Astrocyte (in vitro differentiated cells and primary cell): ENCODE results near the gene FAM83E. TPM values are rescaled to one million over a fixed set of nuclear protein-coding genes. Genes with fewer than 3 reads are reported as not detected.

ENCODE experiments used
- DNase-seq: peaks from one replicate; pipeline ENCODE4 v3.0.0-alpha.2; 2010; ENCODE audit warnings: low read depth
- FAIRE-seq: peaks from 2 replicates; lab custom pipeline; 2011; peaks lifted over from hg19 to GRCh38; lab: Jason Lieb, UNC
- H2AFZ ChIP-seq: 2 replicates; pipeline ENCODE4 v1.6.0; 2012; ENCODE audit warnings: low read depth, low read length, inconsistent platforms
- H3K27ac ChIP-seq: 2 replicates; pipeline ENCODE4 v1.5.1; 2011; ENCODE audit warnings: low read depth, low read length, inconsistent platforms
- H3K27me3 ChIP-seq: 2 replicates; pipeline ENCODE4 v1.6.0; 2011; ENCODE audit warnings: low read length, inconsistent platforms; ENCODE audit not compliant: insufficient read depth
- H3K36me3 ChIP-seq: 2 replicates; pipeline ENCODE4 v1.5.1; 2011; ENCODE audit warnings: low read length, inconsistent platforms; ENCODE audit not compliant: insufficient read depth
- H3K4me1 ChIP-seq: 2 replicates; pipeline ENCODE4 v1.5.1; 2011; ENCODE audit warnings: low read length, inconsistent platforms; ENCODE audit not compliant: insufficient read depth
- H3K4me2 ChIP-seq: 2 replicates; pipeline ENCODE4 v1.6.0; 2012; ENCODE audit warnings: low read length, inconsistent platforms
- H3K4me3 ChIP-seq: 2 replicates; pipeline ENCODE4 v1.5.1; 2011; ENCODE audit warnings: low read depth, mild to moderate bottlenecking, low read length, inconsistent platforms; ENCODE audit not compliant: insufficient read depth
- H3K79me2 ChIP-seq: 2 replicates; pipeline ENCODE4 v1.6.0; 2012; ENCODE audit warnings: mild to moderate bottlenecking, low read length, inconsistent platforms; ENCODE audit not compliant: insufficient read depth
- H3K9ac ChIP-seq: 2 replicates; pipeline ENCODE4 v1.6.0; 2012; ENCODE audit warnings: mild to moderate bottlenecking, low read length, inconsistent platforms
- H3K9me3 ChIP-seq: 2 replicates; pipeline ENCODE4 v1.5.1; 2012; ENCODE audit warnings: low read depth, mild to moderate bottlenecking, low read length, inconsistent platforms; ENCODE audit not compliant: insufficient read depth
- H4K20me1 ChIP-seq: 2 replicates; pipeline ENCODE4 v1.6.0; 2012; ENCODE audit warnings: low read length, inconsistent platforms; ENCODE audit not compliant: insufficient read depth
- H3K27ac Mint-ChIP-seq: one replicate; pipeline ENCODE4 v1.8.0; 2021; ENCODE audit warnings: mild to moderate bottlenecking, mixed read lengths; ENCODE audit not compliant: unreplicated experiment
- H3K27me3 Mint-ChIP-seq: one replicate; pipeline ENCODE4 v1.8.0; 2021; ENCODE audit warnings: low read depth, mixed read lengths; ENCODE audit not compliant: unreplicated experiment
- H3K36me3 Mint-ChIP-seq: one replicate; pipeline ENCODE4 v1.8.0; 2021; ENCODE audit warnings: low read depth, mixed read lengths; ENCODE audit not compliant: unreplicated experiment
- H3K4me1 Mint-ChIP-seq: one replicate; pipeline ENCODE4 v1.8.0; 2021; ENCODE audit warnings: low read depth, mixed read lengths; ENCODE audit not compliant: unreplicated experiment
- H3K4me3 Mint-ChIP-seq: one replicate; pipeline ENCODE4 v1.8.0; 2021; ENCODE audit warnings: mild to moderate bottlenecking, moderate library complexity, mixed read lengths; ENCODE audit not compliant: unreplicated experiment
- H3K9me3 Mint-ChIP-seq: one replicate; pipeline ENCODE4 v1.8.0; 2021; ENCODE audit warnings: mild to moderate bottlenecking, mixed read lengths; ENCODE audit not compliant: unreplicated experiment
- CTCF ChIP-seq: IDR thresholded peaks from 2 replicates; pipeline ENCODE4 v1.5.1; 2011; ENCODE audit warnings: low read depth, mild to moderate bottlenecking, inconsistent platforms, low read length, moderate library complexity; ENCODE audit not compliant: insufficient read depth
- EZH2 ChIP-seq: IDR thresholded peaks from 2 replicates; pipeline ENCODE4 v1.6.1; 2012; ENCODE audit warnings: mild to moderate bottlenecking, low read length, inconsistent platforms; ENCODE audit not compliant: insufficient read depth
- total RNA-seq: library from RNA; stranded (reverse); gene quantifications from 2 replicates; pipeline ENCODE4 v1.2.1, GENCODE V29; 2021

The FAM83E gene
- total RNA-seq, 1 donor from 2014 or later: 1.7 TPM

- Histone ChIP-seq H3K9me3 (no peaks in the 10 kb centered on the region), H2AFZ (no peak overlapping the region), H3K27ac (no peak overlapping the region), H3K4me3 (no peak overlapping the region), H3K79me2 (no peaks in the 10 kb centered on the region), H3K36me3 (no peaks in the 10 kb centered on the region), H4K20me1 (no peaks in the 10 kb centered on the region), H3K4me2 (no peak overlapping the region), H3K9ac (no peak overlapping the region), H3K27me3 (no peaks in the 10 kb centered on the region), H3K4me1 (peaks cover 19% of the 10 kb centered on the region)
- Mint-ChIP-seq H3K27ac (no peak overlapping the region), H3K36me3 (no peaks in the 10 kb centered on the region), H3K4me3 (no peak overlapping the region), H3K9me3 (no peaks in the 10 kb centered on the region), H3K4me1 (peaks cover 4% of the 10 kb centered on the region), H3K27me3 (no peaks in the 10 kb centered on the region)
- DNase-seq (no peak), FAIRE-seq (no peak)
- no peak for TF ChIP-seq EZH2
- TF ChIP-seq CTCF: no peak
These were observed 33.3 kb upstream of the FAM83E start for GRCh38 chr19:48648134-48648533.

- Mint-ChIP-seq H3K36me3 (peaks cover 2% of the 10 kb centered on the region), H3K27me3 (peaks cover 2% of the 10 kb centered on the region), H3K4me3 (peak overlapping the region; percentile 30), H3K27ac (no peak overlapping the region), H3K9me3 (no peaks in the 10 kb centered on the region), H3K4me1 (peaks cover 4% of the 10 kb centered on the region)
- no peak for FAIRE-seq
- peak; percentile 56 for DNase-seq
- Histone ChIP-seq H3K27me3 (no peaks in the 10 kb centered on the region), H3K9ac (no peak overlapping the region), H3K79me2 (no peaks in the 10 kb centered on the region), H3K36me3 (no peaks in the 10 kb centered on the region), H3K4me3 (no peak overlapping the region), H3K4me2 (peak overlapping the region; percentile 98), H3K9me3 (no peaks in the 10 kb centered on the region), H3K4me1 (peaks cover 19% of the 10 kb centered on the region), H4K20me1 (no peaks in the 10 kb centered on the region), H3K27ac (no peak overlapping the region), H2AFZ (peak overlapping the region; percentile 86)
- TF ChIP-seq EZH2 (no peak), CTCF (no peak)
These were observed 31.9 kb upstream of the FAM83E start for GRCh38 chr19:48646722-48647216.

- peak within 1 kb of the TSS; percentile 86 for H2AFZ ChIP-seq
- no peak for DNase-seq
These were observed 31.3 kb upstream of the FAM83E start, which contains the start of gene CA11 for GRCh38 chr19:48646001-48646721. CA11 (minus strand) TSS chr19:48646187; CDS start chr19:48645632, 555 bp downstream.

More at GRCh38 chr19:48646001-48646721, 31.3 kb upstream of the FAM83E start, which contains the start of gene CA11:
- no peak for FAIRE-seq
- Histone ChIP-seq H3K9me3 (no peaks in the 10 kb centered on the region), H3K36me3 (no peaks in the 10 kb centered on the region), H3K79me2 (no peaks in the 10 kb centered on the region), H3K27me3 (no peaks in the 10 kb centered on the region), H3K4me1 (peaks cover 19% of the 10 kb centered on the region), H3K4me3 (peak within 1 kb of the TSS; percentile 32), H3K4me2 (peak within 1 kb of the TSS; percentile 98), H3K9ac (peak within 1 kb of the TSS; percentile 74), H4K20me1 (no peaks in the 10 kb centered on the region), H3K27ac (no peak within 1 kb of the TSS)
- Mint-ChIP-seq H3K4me1 (peaks cover 4% of the 10 kb centered on the region), H3K4me3 (peak within 1 kb of the TSS; percentile 85), H3K9me3 (no peaks in the 10 kb centered on the region), H3K27ac (peak within 1 kb of the TSS; percentile 66), H3K36me3 (peaks cover 2% of the 10 kb centered on the region), H3K27me3 (peaks cover 2% of the 10 kb centered on the region)
- peak; percentile 36 for TF ChIP-seq CTCF
- TF ChIP-seq EZH2: no peak
